Measurements from ENCODE around the gene LPP. TPM values are rescaled to one million over a fixed set of nuclear protein-coding genes. Genes with fewer than 3 reads are reported as not detected.

Gene LPP
- total RNA-seq, 1 donor from 2014 or later = 96.7 TPM

GRCh38 chr3:188431040-188431439 is 277.1 kb downstream of the LPP start:
- H3K27me3 Mint-ChIP-seq = no peaks in the 10 kb centered on the region
- peaks cover 23% of the 10 kb centered on the region for H3K4me1 Mint-ChIP-seq (ENCODE audit: unreplicated experiment)
- no peak overlapping the region for H3K4me3 Mint-ChIP-seq
- TF ChIP-seq CTCF (conservative IDR thresholded peaks at IDR 0.05) = no peak
- peaks cover 13% of the 10 kb centered on the region for H3K9me3 Mint-ChIP-seq
- H3K27ac Mint-ChIP-seq = peak overlapping the region; percentile 87
- no peak for DNase-seq (ENCODE audit: extremely low spot score, unreplicated experiment)
- H3K36me3 Mint-ChIP-seq = peaks cover 12% of the 10 kb centered on the region

GRCh38 chr3:188431553-188431952 is 277.6 kb downstream of the LPP start:
- DNase-seq (ENCODE audit: extremely low spot score, unreplicated experiment) = no peak
- Mint-ChIP-seq H3K4me3 (peak overlapping the region; percentile 1), H3K36me3 (peaks cover 7% of the 10 kb centered on the region), H3K9me3 (peaks cover 8% of the 10 kb centered on the region), H3K27ac (peak overlapping the region; percentile 87), H3K4me1 (ENCODE audit: unreplicated experiment) (peaks cover 23% of the 10 kb centered on the region), H3K27me3 (no peaks in the 10 kb centered on the region)
- no peak for TF ChIP-seq CTCF (conservative IDR thresholded peaks at IDR 0.05)

GRCh38 chr3:188432802-188433520 is 279.0 kb downstream of the LPP start:
- Mint-ChIP-seq H3K36me3 (peaks cover 3% of the 10 kb centered on the region), H3K4me1 (ENCODE audit: unreplicated experiment) (peaks cover 23% of the 10 kb centered on the region), H3K27me3 (no peaks in the 10 kb centered on the region), H3K4me3 (peak overlapping the region; percentile 39), H3K27ac (peak overlapping the region; percentile 64), H3K9me3 (peaks cover 5% of the 10 kb centered on the region)
- no peak for TF ChIP-seq CTCF (conservative IDR thresholded peaks at IDR 0.05)
- DNase-seq (ENCODE audit: extremely low spot score, unreplicated experiment) = no peak

- Mint-ChIP-seq H3K9me3 (peaks cover 5% of the 10 kb centered on the region), H3K27ac (peak overlapping the region; percentile 64), H3K36me3 (peaks cover 3% of the 10 kb centered on the region), H3K4me1 (ENCODE audit: unreplicated experiment) (peaks cover 23% of the 10 kb centered on the region), H3K4me3 (peak overlapping the region; percentile 39), H3K27me3 (no peaks in the 10 kb centered on the region)
- DNase-seq (ENCODE audit: extremely low spot score, unreplicated experiment) = no peak
- no peak for TF ChIP-seq CTCF (conservative IDR thresholded peaks at IDR 0.05)
Measured at GRCh38 chr3:188433521-188434150, 279.7 kb downstream of the LPP start.

- Mint-ChIP-seq H3K27ac (no peak overlapping the region), H3K27me3 (no peaks in the 10 kb centered on the region), H3K36me3 (peaks cover 3% of the 10 kb centered on the region), H3K4me1 (ENCODE audit: unreplicated experiment) (peaks cover 27% of the 10 kb centered on the region), H3K9me3 (peaks cover 5% of the 10 kb centered on the region), H3K4me3 (no peak overlapping the region)
- DNase-seq (ENCODE audit: extremely low spot score, unreplicated experiment) = no peak
- no peak for TF ChIP-seq CTCF (conservative IDR thresholded peaks at IDR 0.05)
Measured at GRCh38 chr3:188434594-188434993, 280.6 kb downstream of the LPP start.

Measured in type B pancreatic cell (in vitro differentiated cells).